Superior temporal gyrus (tissue), 1 donor: ENCODE results near the gene MYL12B.

ENCODE experiments used
- DNase-seq: peaks from one replicate; pipeline ENCODE4 v3.0.0-alpha.2; 2016; ENCODE audit errors: extremely low spot score

Gene MYL12B

GRCh38 chr18:3235846-3236245, 26.1 kb upstream of the MYL12B start:
- no peak for DNase-seq

DNA sequence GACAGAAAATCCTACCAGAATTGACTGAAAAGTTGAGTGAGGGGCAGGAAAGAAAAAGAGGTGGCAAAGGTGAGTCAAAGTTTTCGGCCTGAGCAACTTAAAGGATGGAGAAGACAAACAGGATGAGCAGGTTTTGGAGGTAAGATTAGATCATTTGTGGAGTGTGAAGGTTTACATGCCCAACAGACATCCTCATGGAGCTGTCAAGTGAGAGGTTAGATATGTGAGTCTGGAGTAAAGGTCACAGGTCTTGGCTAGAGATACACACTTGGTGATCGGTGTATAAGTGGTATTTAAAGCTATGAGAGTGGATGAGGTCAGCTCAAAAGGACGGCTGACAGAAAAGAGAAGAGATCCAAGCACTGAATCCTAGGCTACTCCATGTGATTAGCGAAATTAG, 25.5 kb upstream of the MYL12B start:
- no peak for DNase-seq

DNA sequence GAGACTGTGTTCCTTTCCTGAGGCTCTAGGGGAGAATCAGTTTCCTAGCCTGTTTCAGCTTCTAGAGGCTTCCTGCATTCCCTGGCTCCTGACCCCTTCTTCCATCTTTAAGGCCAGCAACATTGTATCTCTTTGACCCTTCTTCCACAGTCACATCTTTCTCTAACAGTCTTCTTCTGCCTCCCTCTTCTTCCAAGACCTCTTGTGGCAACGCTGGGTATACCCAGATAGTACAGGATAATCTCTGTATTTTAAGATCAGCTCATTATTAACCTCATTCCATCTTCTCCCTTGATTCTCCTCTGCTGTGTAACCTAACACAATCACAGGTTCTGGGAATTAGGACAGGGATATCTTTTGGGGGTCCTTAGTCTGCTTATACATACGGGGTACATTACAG, 23.2 kb upstream of the MYL12B start:
- DNase-seq: no peak

DNA sequence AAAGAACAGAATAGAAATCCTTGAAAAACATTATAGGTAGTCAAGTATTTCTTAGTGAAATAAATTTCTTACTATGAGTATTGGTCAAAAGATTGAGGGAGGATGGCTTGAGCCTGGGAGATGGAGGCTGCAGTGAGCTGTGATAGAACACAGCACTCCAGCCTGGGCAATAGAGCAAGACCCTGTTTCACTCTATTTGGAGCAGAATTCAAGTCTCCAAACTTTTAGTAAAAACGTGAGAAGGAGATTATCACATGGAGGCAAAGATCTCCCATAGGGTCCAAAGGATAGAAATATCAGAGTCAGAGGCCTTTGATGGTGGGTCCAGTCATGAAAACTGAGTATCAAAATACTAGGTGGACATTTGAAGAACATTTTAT, 16.8 kb upstream of the MYL12B start:
- no peak for DNase-seq

GRCh38 chr18:3245853-3246634, 15.9 kb upstream of the MYL12B start:
- peak; percentile 88 for DNase-seq

DNA sequence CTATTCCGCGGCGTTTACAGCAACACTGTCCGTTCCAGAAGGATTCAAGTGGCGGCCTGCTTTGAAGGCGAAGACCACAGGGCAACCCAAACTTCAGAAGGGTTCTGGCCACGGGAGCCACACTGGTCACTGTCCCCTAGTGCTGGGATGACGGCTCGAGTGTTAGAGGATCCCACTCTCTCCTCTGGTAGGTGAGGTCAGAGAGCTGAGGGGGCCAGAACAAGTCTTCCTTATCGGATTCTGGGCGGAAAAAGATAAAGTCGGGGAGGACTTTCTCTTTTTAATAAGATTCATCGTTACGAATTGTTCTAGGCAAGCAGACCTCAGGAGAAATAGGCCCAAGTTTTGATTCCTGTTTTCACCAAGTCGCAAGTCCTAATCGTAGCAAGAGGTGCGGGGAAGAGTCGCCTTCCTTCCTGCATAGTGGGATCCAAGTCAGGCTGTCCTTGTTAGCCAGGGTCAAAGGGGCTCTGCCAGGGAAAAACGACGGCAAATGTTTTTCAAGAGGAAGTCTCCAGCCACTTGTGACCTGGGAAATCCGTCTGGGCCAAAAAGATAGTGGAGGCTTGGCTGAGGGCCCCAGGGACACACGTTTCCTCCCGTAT, 15.2 kb upstream of the MYL12B start:
- peak; percentile 59 for DNase-seq

GRCh38 chr18:3247240-3248061, 14.5 kb upstream of the MYL12B start, which contains the start of gene MYL12A:
Gene MYL12A, plus strand, starts transcription at chr18:3247801. Its CDS starts 5,447 bp downstream, at chr18:3253248.
- peak; percentile 91 for DNase-seq

DNA sequence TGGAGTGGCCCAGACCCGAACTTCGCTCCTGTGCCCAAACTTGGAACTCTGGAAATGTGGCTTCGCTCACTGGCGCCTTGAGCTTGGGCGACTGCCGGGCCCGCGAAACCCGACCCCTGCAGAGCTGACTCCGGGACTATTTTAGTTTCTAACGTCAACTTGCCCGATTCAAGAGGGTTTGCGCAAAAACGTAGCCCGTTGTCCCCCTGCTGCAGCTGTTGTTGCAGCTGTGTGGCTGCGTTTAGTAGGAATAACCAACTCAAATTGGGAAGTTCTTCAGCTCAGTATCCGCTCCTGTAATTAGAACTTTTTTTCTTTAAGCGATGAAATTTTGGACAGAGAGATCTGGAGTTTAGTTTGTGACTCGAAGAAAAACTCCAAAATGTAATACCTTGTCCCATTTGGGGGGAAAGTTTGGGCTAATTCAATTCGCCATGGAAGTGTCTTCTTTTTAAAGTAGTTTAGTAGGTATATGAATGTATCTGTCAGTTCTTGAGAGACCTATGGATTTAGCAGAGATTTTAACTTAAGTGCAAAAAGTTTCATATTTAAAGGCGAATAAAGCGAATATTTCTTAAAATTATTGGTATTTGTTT, 13.8 kb upstream of the MYL12B start:
- DNase-seq: no peak

GRCh38 chr18:3248658-3249359, 13.1 kb upstream of the MYL12B start:
- DNase-seq: no peak

DNA sequence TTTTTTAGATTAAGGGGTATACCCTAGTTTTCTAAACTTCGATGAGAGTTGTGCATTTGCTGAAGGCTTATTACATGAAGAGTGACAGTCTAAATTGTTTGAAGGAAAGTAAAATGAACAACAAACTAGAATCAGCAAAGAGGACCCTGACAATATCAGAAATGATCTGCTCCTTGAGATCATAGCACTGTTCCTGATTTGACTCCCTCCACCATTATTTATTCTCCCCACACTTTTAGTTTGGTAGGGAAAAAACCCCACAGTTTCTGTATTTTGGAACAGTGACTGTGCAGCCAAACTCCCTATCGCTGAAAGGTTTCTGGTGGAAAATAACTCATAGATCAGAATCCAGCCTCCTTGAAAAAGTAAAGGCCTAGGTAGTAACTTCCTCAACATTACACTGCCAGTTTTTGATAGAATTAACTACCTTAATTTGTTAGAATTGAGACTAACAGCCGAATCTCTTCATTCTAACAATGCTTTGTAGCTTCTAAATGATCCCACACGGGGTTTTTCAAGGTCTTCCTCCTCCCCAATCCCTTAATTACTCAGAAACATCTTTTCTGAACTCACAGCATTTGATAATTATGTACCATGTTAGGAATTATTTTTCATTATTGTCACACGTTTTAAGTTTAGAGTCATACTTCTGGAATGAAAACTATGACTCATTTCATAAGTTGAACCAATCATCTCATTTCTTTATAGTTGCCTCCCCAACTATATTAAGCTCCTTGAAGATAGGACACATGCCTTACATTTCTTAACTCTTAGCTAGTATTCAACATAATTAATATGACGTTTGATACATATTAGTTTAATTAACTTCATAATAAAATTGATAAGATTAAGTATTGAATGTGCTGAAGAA, 11.5 kb upstream of the MYL12B start:
- DNase-seq: no peak

DNA sequence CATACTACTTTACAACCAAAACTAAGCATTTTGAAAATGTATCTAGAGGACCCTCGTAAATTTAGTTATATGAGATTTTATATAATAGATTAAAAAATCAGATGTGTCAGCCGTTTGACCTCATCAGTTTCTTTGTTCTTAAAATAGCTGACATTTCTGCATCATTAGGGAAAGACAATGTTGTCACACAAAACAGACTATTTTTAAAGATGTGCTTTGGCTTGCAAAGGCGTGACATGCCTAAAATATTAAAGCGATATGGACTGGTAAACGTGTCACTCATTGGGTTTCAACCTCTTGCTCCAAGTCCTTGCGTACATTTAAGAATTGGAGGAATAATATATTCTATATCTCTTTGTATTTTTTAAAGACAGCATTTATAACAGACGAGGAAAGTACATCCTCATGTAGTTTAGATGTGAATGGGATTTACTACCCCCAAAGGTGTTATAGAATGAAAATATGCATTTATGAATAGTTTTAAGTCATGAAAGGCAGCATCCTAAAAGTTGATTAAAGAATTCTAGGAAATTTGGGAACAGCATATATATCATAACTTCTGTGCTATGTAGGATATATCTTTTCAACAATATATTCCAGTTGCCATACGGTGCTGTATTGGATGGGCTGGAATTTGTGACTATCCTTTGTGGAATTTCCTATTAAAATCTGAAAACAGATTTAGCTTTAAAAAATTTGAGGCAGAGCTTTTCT, 10.5 kb upstream of the MYL12B start:
- no peak for DNase-seq

DNA sequence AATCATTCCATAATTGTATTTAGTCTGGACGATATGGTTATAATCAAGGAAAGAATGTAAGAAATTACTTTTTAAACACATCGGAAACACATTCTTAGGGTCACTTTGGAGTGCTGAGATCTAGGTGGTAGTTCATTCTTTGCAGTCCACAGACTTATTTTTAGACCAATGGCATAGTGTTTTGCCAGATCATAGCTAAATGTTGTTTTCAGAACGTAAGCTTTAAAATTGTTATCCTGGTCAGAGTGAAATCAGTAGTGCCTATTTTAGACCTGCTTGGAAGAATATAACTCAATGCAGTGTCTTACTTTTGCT, 10.0 kb upstream of the MYL12B start:
- DNase-seq: no peak

DNA sequence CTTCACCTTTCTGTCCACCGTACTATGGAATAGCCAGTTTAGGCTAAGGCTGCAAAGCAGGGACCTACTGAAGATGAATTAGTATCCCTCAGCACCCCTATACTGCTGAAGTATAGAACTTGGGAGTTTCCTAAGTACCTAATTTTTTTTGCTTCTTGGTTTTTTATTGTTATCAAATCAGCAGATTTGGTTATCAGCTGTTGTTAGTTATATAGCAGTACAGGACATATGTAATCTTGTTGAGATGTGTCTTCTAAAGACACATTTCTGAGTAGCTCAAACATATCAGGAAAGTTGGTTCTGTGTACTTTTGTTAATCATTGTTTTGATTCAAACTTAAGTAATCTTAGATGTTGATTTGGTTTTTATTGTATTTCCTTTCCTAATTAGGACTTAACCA, 9.1 kb upstream of the MYL12B start:
- no peak for DNase-seq

DNA sequence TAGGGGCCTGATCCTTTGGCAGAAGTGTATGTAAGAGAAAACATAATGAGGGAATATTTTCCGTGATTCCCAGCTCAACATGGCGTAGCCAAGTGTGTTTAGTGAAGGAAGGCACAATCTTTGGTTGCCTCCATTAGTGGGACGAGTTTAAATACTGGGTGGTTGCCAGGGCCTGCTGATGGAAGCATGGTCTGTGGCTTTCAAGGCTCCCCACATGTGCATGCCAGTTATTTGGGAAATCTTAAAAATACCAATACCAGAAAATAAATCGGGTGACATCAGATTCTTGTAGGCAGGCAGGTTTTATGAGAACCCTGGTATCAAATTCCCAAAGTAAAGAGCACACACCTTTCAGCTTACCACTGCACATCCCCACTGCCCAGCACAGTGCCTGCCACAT, 7.2 kb upstream of the MYL12B start:
- DNase-seq: no peak

GRCh38 chr18:3255611-3256165, 6.2 kb upstream of the MYL12B start:
- no peak for DNase-seq

DNA sequence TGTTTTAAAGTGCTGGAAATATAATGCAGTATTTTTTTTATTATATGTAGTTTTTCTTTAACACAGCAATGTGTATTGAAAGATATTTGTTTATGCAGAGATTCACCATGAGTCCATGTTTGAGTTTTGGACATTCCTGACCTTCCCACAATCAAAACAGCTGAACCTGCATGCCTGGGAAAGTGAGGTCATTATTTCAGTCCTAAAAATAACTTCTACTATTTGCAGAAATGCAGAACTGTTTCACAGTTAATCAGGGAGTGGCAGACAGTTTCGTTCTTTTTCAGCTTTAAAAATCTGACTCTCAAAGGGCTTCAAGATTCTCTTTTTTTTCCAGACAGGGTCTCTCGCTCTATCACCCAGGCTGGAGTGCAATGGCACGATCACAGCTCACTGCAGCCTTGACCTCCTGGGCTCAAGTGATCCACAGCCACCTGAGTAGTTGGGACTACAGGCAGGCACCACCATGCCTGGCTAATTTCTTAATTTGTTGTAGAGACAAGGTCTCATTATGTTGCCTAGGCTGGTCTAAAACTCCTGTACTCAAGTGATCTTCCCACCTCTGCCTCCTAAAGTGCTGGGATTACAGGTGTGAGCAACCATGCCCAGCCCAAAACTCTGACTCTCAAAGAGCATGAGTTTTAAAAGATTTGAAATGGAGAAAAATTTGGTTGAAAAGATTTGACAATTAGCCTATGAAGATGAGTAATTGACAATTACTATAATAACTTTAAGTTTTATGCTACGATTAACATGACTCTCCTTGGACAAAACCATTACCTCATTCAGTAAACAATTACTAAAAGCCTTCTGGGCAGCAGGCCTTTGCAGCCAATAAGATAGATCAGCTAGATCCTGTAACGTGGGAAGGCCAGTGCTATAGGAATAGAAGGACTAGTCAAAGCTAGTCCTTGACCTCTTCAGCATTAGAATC, 5.0 kb upstream of the MYL12B start:
- DNase-seq: no peak

DNA sequence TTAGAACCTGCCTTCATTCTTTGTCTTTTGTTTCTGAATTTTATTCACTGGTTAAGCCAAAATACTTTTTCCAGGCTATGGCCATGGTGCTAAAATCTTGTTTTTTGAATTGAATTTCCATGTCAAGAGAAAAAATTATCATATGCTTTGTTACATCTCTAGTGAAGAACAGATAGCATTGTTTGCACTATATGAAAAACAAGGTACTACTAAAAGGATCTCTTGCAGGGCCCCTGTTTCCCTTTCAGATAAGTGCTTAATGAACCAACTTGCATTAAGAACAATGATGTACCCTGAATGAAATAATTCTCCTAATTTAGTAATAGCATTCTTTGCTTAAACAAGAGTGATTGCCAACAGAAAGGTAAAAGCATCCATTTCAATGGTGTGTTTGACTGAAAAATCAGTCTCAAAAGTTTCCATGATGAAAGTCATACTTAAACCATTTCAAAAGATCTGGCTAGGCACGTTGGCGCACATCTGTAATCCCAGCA, 4.3 kb upstream of the MYL12B start:
- DNase-seq: no peak

DNA sequence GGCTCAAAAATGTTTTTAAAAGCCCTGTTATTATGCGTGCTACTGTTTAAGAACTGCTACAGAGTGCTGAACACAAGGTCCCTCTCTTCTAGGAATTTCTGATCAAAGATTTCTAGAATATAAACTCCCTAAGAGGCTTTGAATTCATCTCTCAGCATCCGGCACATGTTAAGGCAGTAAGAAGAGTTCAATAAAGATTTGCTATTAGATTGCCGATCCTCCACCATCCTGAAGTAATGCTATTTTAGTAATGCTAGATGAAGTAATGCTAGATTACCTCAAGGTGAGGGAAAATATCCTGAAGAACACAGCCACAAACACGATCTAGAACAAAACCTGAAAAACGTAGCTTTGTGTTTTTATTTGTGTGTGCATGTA, 949 bp upstream of the MYL12B start:
- no peak for DNase-seq
